GM12878 (cell line): ENCODE data around the gene ATP1A3. TPM values are rescaled to one million over a fixed set of nuclear protein-coding genes. Genes with fewer than 3 reads are reported as not detected.

Experiments used
- ATAC-seq: fragments of 200-7000 bp; cut with Tn5 transposase; 3 replicates; pipeline ENCODE4 v1.9.1; 2020; ENCODE audit warnings: mild to moderate bottlenecking, moderate library complexity
- BruUV-seq: library from RNA; stranded (reverse); fragments of 400-500 nt; replicated peaks from 2 replicates; lab custom pipeline; 2021; lab: Mats Ljungman, UMichigan
- CTCF ChIA-PET: fragments of 300-600 bp; sonication (Branson Sonifier 250); formaldehyde crosslinking; extraction: SDS; loops from one replicate; lab custom pipeline; 2021; ENCODE audit warnings: inconsistent platforms; lab: Yijun Ruan, JAX
- POLR2A ChIA-PET: fragments of 350-600 bp; formaldehyde crosslinking; extraction: SDS; loops from one replicate; lab custom pipeline; 2021; ENCODE audit warnings: inconsistent platforms; lab: Charles Lee
- RAD21 ChIA-PET: fragments of 300-600 bp; sonication (Branson Sonifier 250); formaldehyde crosslinking; loops from one replicate; lab custom pipeline; 2023; ENCODE audit warnings: antibody characterized with exemption; ENCODE audit not compliant: unreplicated experiment; lab: Charles Lee
- SMC1A ChIA-PET: fragments of 300-600 bp; sonication (Branson Sonifier 250); formaldehyde crosslinking; loops from one replicate; lab custom pipeline; 2023; ENCODE audit not compliant: unreplicated experiment, uncharacterized antibody; lab: Charles Lee
- DNase-seq: peaks from one replicate; pipeline ENCODE4 v3.0.0-alpha.2; 2011; ENCODE audit warnings: low read depth, low spot score
- FAIRE-seq: peaks from 3 replicates; lab custom pipeline; 2011; peaks lifted over from hg19 to GRCh38; lab: Jason Lieb, UNC
- H2AFZ ChIP-seq: 2 replicates; pipeline ENCODE4 v1.6.0; 2011; ENCODE audit warnings: low read depth, low read length, control low read depth; ENCODE audit not compliant: control insufficient read depth
- H3K27ac ChIP-seq: 2 replicates; pipeline ENCODE4 v1.5.1; 2011; ENCODE audit warnings: control low read depth; ENCODE audit not compliant: control insufficient read depth, insufficient read depth
- H3K27me3 ChIP-seq, 2 experiments: replicated peaks in 1 of 2; 2 replicates each; pipeline versions ENCODE4 v1.6.0 to v1.6.1; 2011; ENCODE audit warnings: low read length in 1 of 2; ENCODE audit not compliant: control insufficient read depth in 2 of 2, insufficient read depth in 2 of 2
- H3K36me3 ChIP-seq, 2 experiments: 2 replicates each; pipeline ENCODE4 v1.5.1; 2011; ENCODE audit warnings: low read length in 1 of 2; ENCODE audit not compliant: control insufficient read depth in 2 of 2, insufficient read depth in 2 of 2
- H3K4me1 ChIP-seq: 2 replicates; pipeline ENCODE4 v1.6.1; 2011; ENCODE audit warnings: mild to moderate bottlenecking, low read length, moderate library complexity, mixed read lengths; ENCODE audit not compliant: control insufficient read depth, insufficient read depth
- H3K4me2 ChIP-seq: 2 replicates; pipeline ENCODE4 v1.6.0; 2011; ENCODE audit warnings: control low read depth; ENCODE audit not compliant: control insufficient read depth, insufficient read depth
- H3K4me3 ChIP-seq: fragments of 200-600 bp; sonication (generic); 2 replicates; pipeline ENCODE4 v1.5.1; 2016
- H3K79me2 ChIP-seq: 2 replicates; pipeline ENCODE4 v1.6.0; 2011; ENCODE audit warnings: low read length; ENCODE audit not compliant: control insufficient read depth, insufficient read depth
- H3K9ac ChIP-seq: 2 replicates; pipeline ENCODE4 v1.8.0; 2011; ENCODE audit warnings: low read length, control low read depth, mixed read lengths; ENCODE audit not compliant: control insufficient read depth, insufficient read depth
- H3K9me3 ChIP-seq: replicated peaks from 3 replicates; pipeline ENCODE4 v1.5.1; 2011; ENCODE audit warnings: mild to moderate bottlenecking, low read length; ENCODE audit not compliant: control insufficient read depth, insufficient read depth
- H4K20me1 ChIP-seq: 2 replicates; pipeline ENCODE4 v1.6.0; 2011; ENCODE audit not compliant: control insufficient read depth, insufficient read depth
- NBN ChIP-seq: fragments of 450-650 bp; IDR thresholded peaks from 2 replicates; pipeline ENCODE4 v1.6.1; 2016
- REST ChIP-seq: IDR thresholded peaks from 2 replicates; pipeline ENCODE4 v1.6.1; 2012; ENCODE audit warnings: mild to moderate bottlenecking, low read depth, low read length
- WGBS: methylation state at CpG from one replicate; pipeline ENCODE4 v1.1.6; 2016; ENCODE audit warnings: low lambda C conversion rate; ENCODE audit not compliant: insufficient replicate concordance, insufficient coverage; ENCODE audit errors: missing lambda C conversion rate; 5-methylcytosine and 5-hydroxymethylcytosine counted together
- in situ Hi-C: fragments of 300-500 bp; cut with MboI; formaldehyde crosslinking; loops from 9 replicates; pipeline ENCODE4 v1.14.3; 2018; ENCODE audit warnings: mixed read lengths
- intact Hi-C: fragments of 100-400 bp; cut with micrococcal nuclease; formaldehyde crosslinking; loops from one replicate; pipeline ENCODE4 v1.14.2; 2022; ENCODE audit not compliant: unreplicated experiment
- polyA plus RNA-seq, 11 experiments: library from polyadenylated mRNA; depleted of rRNA in 4 of 11; unstranded in 6 of 11; stranded (reverse) in 5 of 11; fragments of >200 nt; fragmentation: Nextera tagmentation in 4 of 11; fragmentation: Illumina TruSeq in 1 of 11; extraction: Ambion mirVana in 4 of 11; extraction: Trizol in 1 of 11; gene quantifications; 1 replicate in 1 of 11; 2 replicates in 10 of 11; pipeline versions ENCODE4 v1.2.1 to v1.2.3, GENCODE V29; 2011 to 2016; ENCODE audit warnings: inconsistent platforms in 2 of 11, missing spikeins in 2 of 11, low read depth in 1 of 11
- total RNA-seq, 4 experiments: library from RNA; depleted of rRNA in 3 of 4; stranded (reverse); fragments of >200 nt in 3 of 4; fragmentation: Illumina TruSeq in 1 of 4; extraction: Trizol in 1 of 4; gene quantifications; 2 replicates each; pipeline versions ENCODE4 v1.2.1 to v1.2.3, GENCODE V29; 2013 to 2021

Gene ATP1A3
- total and polyA plus RNA-seq, 10 of the 15 experiments (the other 5 are each of a cell fraction or from before 2014, with no cell fraction given): 0.17 to 0.86 (median 0.32) TPM; not detected in 2

- no peaks in the 10 kb centered on the region for H3K9me3 ChIP-seq
- WGBS: 2% methylated on average over 21 of the region's 35 CpGs
- POLR2A ChIA-PET: interaction anchor here (0.6 kb wide), 1 partner anchor 165 kb away, joined by 3 read pairs; no protein-coding TSS in a partner anchor
- peaks cover 3 to 20% of the 10 kb centered on the region in 2 experiments; a peak in 2 of 4 replicates for H3K27me3 ChIP-seq
- TF ChIP-seq REST (peak; percentile 88), NBN (no peak)
- TF ChIP-seq, all 136 proteins: peak for 1
- no peak overlapping the region for H2AFZ ChIP-seq
- peaks cover 3% of the 10 kb centered on the region for H3K4me1 ChIP-seq
- in situ Hi-C loops: no loop called here
- BruUV-seq: no TSS peak
- no peaks in the 10 kb centered on the region for H3K79me2 ChIP-seq
- no peaks in the 10 kb centered on the region for H3K36me3 ChIP-seq
- ChIA-PET CTCF (no interaction called here), RAD21 (no interaction called here), SMC1A (no interaction called here)
- intact Hi-C loops: no loop called here
- peak; percentile 47 for ATAC-seq
- no peak for DNase-seq
- no peaks in the 10 kb centered on the region for H4K20me1 ChIP-seq
- H3K4me2 ChIP-seq: no peak overlapping the region
- no peak overlapping the region for H3K27ac ChIP-seq
- no peak for FAIRE-seq
- H3K4me3 ChIP-seq: no peak overlapping the region
- no peak overlapping the region for H3K9ac ChIP-seq
These were observed 3.3 kb upstream of the ATP1A3 start for GRCh38 chr19:41997121-41997850.
